ENCODE measurements around the gene ABLIM1. TPM values are rescaled to one million over a fixed set of nuclear protein-coding genes. Genes with fewer than 3 reads are reported as not detected.

Gene ABLIM1
- total RNA-seq, 4 donors from 2014 or later = 56.9 to 108 (median 96.1) TPM

GRCh38 chr10:114694062-114694461, 36.0 kb upstream of the ABLIM1 start:
- in situ Hi-C loops (cut with MboI; ENCODE audit: low pct_ligation_motif_present in 1 of 4, low pct_unique_long_range_greater_than_20kb in 1 of 4, low sequenced_read_pairs in 3 of 4) = loop anchor here in 2 of 4 donors (10.0 to 25.0 kb wide), 3 partner anchors 139 to 232 kb away; no protein-coding TSS in a partner anchor

GRCh38 chr10:114691442-114691941, 33.4 kb upstream of the ABLIM1 start:
- no peak for DNase-seq
- intact Hi-C loops (cut with DNase I; ENCODE audit: low total_unique reads) = no loop called here
- in situ Hi-C loops (cut with MboI; ENCODE audit: low pct_ligation_motif_present in 1 of 4, low pct_unique_long_range_greater_than_20kb in 1 of 4, low sequenced_read_pairs in 3 of 4) = loop anchor here in 2 of 4 donors (10.0 to 25.0 kb wide), 3 partner anchors 137 to 229 kb away; no protein-coding TSS in a partner anchor
- H3K27ac ChIP-seq = no peak overlapping the region
- TF ChIP-seq POLR2AphosphoS5 (IDR thresholded peaks at IDR 0.05) = no peak
- H3K27me3 ChIP-seq = no peaks in the 10 kb centered on the region
- H3K4me3 ChIP-seq = no peak overlapping the region
- H3K4me1 ChIP-seq = peaks cover 0 to 7% (median 0%) of the 10 kb centered on the region in 4 donors
- no peaks in the 10 kb centered on the region for H3K9me3 ChIP-seq
- H3K36me3 ChIP-seq = no peaks in the 10 kb centered on the region
- 50 to 64% methylated on average over 1 of the region's 1 CpG for WGBS, 2 donors (ENCODE audit: low coverage in 1 of 2)

More at GRCh38 chr10:114694062-114694461, 36.0 kb upstream of the ABLIM1 start:
- no peaks in the 10 kb centered on the region for H3K9me3 ChIP-seq
- H3K36me3 ChIP-seq = no peaks in the 10 kb centered on the region
- H3K4me1 ChIP-seq = peaks cover 0 to 4% (median 0%) of the 10 kb centered on the region in 4 donors
- H3K4me3 ChIP-seq = no peak overlapping the region
- WGBS, 2 donors (ENCODE audit: low coverage in 1 of 2) = 55 to 63% methylated on average over 2 to 3 of the region's 3 CpGs
- intact Hi-C loops (cut with DNase I; ENCODE audit: low total_unique reads) = no loop called here
- TF ChIP-seq EP300 (IDR thresholded peaks at IDR 0.05; ENCODE audit: low read depth) = no peak
- no peak for TF ChIP-seq POLR2AphosphoS5 (IDR thresholded peaks at IDR 0.05)
- TF ChIP-seq CTCF (IDR thresholded peaks at IDR 0.05) = no peak
- no peak for TF ChIP-seq POLR2A (IDR thresholded peaks at IDR 0.05)
- no peak overlapping the region for H3K27ac ChIP-seq
- no peaks in the 10 kb centered on the region for H3K27me3 ChIP-seq
- no peak for DNase-seq

- no peak for DNase-seq
- Histone ChIP-seq H3K36me3 (no peaks in the 10 kb centered on the region), H3K9me3 (no peaks in the 10 kb centered on the region), H3K27me3 (no peaks in the 10 kb centered on the region), H3K27ac (no peak overlapping the region), H3K4me3 (no peak overlapping the region), H3K4me1 (peaks cover 0 to 28% (median 20%) of the 10 kb centered on the region in 4 donors)
- in situ Hi-C loops (cut with MboI; ENCODE audit: low pct_ligation_motif_present in 1 of 4, low pct_unique_long_range_greater_than_20kb in 1 of 4, low sequenced_read_pairs in 3 of 4) (loop anchor here in 1 of 4 donors (25.0 kb wide), 1 partner anchor 226 kb away; no protein-coding TSS in a partner anchor), intact Hi-C loops (cut with DNase I; ENCODE audit: low total_unique reads) (no loop called here)
- no peak for TF ChIP-seq POLR2AphosphoS5 (IDR thresholded peaks at IDR 0.05)
- no peak for TF ChIP-seq CTCF (IDR thresholded peaks at IDR 0.05)
- TF ChIP-seq EP300 (IDR thresholded peaks at IDR 0.05; ENCODE audit: low read depth) = no peak
- no peak for TF ChIP-seq POLR2A (IDR thresholded peaks at IDR 0.05)
- WGBS, 2 donors (ENCODE audit: low coverage in 1 of 2) = 80 to 91% methylated on average over 3 to 5 of the region's 5 CpGs
Observed at GRCh38 chr10:114688786-114689185, 30.7 kb upstream of the ABLIM1 start.

GRCh38 chr10:114687459-114687858, 29.4 kb upstream of the ABLIM1 start:
- Histone ChIP-seq H3K27me3 (no peaks in the 10 kb centered on the region), H3K4me1 (peaks cover 0 to 41% (median 24%) of the 10 kb centered on the region in 4 donors), H3K9me3 (no peaks in the 10 kb centered on the region), H3K27ac (no peak overlapping the region), H3K4me3 (no peak overlapping the region), H3K36me3 (no peaks in the 10 kb centered on the region)
- in situ Hi-C loops (cut with MboI; ENCODE audit: low pct_ligation_motif_present in 1 of 4, low pct_unique_long_range_greater_than_20kb in 1 of 4, low sequenced_read_pairs in 3 of 4) = loop anchor here in 1 of 4 donors (25.0 kb wide), 1 partner anchor 225 kb away; no protein-coding TSS in a partner anchor
- whole genome bisulfite sequencing, 2 donors (ENCODE audit: low coverage in 1 of 2) = 58 to 91% methylated on average over 3 of the region's 3 CpGs
- no peak for DNase-seq
- intact Hi-C loops (cut with DNase I; ENCODE audit: low total_unique reads) = no loop called here
- TF ChIP-seq EP300 (IDR thresholded peaks at IDR 0.05; ENCODE audit: low read depth) = no peak
- TF ChIP-seq CTCF (IDR thresholded peaks at IDR 0.05) = no peak
- TF ChIP-seq POLR2A (IDR thresholded peaks at IDR 0.05) = no peak
- no peak for TF ChIP-seq POLR2AphosphoS5 (IDR thresholded peaks at IDR 0.05)

Data from transverse colon (tissue), 4 donors.